A673 (cell line): ENCODE results near the gene DCAF7. TPM values are rescaled to one million over a fixed set of nuclear protein-coding genes. Genes with fewer than 3 reads are reported as not detected.

Experiments
- BruUV-seq: library from RNA; stranded (reverse); fragments of 400-500 nt; replicated peaks from 2 replicates; lab custom pipeline; 2021; lab: Mats Ljungman, UMichigan
- CTCF ChIA-PET: fragments of 300-600 bp; sonication (Branson Sonifier 250); formaldehyde crosslinking; loops from one replicate; lab custom pipeline; 2022; ENCODE audit warnings: antibody characterized with exemption; lab: Charles Lee
- POLR2A ChIA-PET: fragments of 300-600 bp; sonication (Branson Sonifier 250); formaldehyde crosslinking; loops from one replicate; lab custom pipeline; 2022; ENCODE audit warnings: antibody characterized with exemption; ENCODE audit not compliant: low non-redundant PET; lab: Charles Lee
- DNase-seq: peaks from one replicate; pipeline ENCODE4 v3.0.0-alpha.2; 2015; ENCODE audit warnings: low spot score
- H3K27ac ChIP-seq: fragments of 200-600 bp; sonication (generic); 2 replicates; pipeline ENCODE4 v1.5.1; 2016; ENCODE audit warnings: mixed run types, low read depth, mild to moderate bottlenecking, mixed read lengths, antibody characterized with exemption, low read length; ENCODE audit not compliant: poor library complexity, severe bottlenecking
- H3K27me3 ChIP-seq: fragments of 200-600 bp; sonication (generic); replicated peaks from 2 replicates; pipeline ENCODE4 v1.6.1; 2017; ENCODE audit warnings: mixed run types, low read depth, mild to moderate bottlenecking, mixed read lengths, antibody characterized with exemption, low read length; ENCODE audit not compliant: insufficient read depth, poor library complexity
- H3K36me3 ChIP-seq: fragments of 200-600 bp; sonication (generic); 2 replicates; pipeline ENCODE4 v1.6.1; 2016; ENCODE audit warnings: mixed run types, mild to moderate bottlenecking, mixed read lengths, antibody characterized with exemption, low read length; ENCODE audit not compliant: insufficient read depth, poor library complexity, severe bottlenecking
- H3K4me1 ChIP-seq: fragments of 200-600 bp; sonication (generic); 2 replicates; pipeline ENCODE4 v1.6.1; 2017; ENCODE audit warnings: mixed run types, mild to moderate bottlenecking, mixed read lengths, antibody characterized with exemption, low read length; ENCODE audit not compliant: insufficient read depth, poor library complexity, severe bottlenecking
- H3K4me3 ChIP-seq: fragments of 200-600 bp; sonication (generic); 2 replicates; pipeline ENCODE4 v1.5.1; 2016; ENCODE audit warnings: low read depth, mixed run types, mild to moderate bottlenecking, mixed read lengths, low read length; ENCODE audit not compliant: poor library complexity, severe bottlenecking
- H3K9me3 ChIP-seq: fragments of 200-600 bp; sonication (generic); 2 replicates; pipeline ENCODE4 v1.6.1; 2016; ENCODE audit warnings: mixed run types, low read depth, mild to moderate bottlenecking, mixed read lengths, antibody characterized with exemption, low read length; ENCODE audit not compliant: poor library complexity, severe bottlenecking
- EZH2 ChIP-seq: fragments of 200-600 bp; sonication (generic); IDR thresholded peaks from 2 replicates; pipeline ENCODE4 v1.6.1; 2017; ENCODE audit warnings: borderline replicate concordance, low read depth, mild to moderate bottlenecking, mixed read lengths, antibody characterized with exemption, low read length; ENCODE audit not compliant: poor library complexity, severe bottlenecking
- intact Hi-C: fragments of 100-400 bp; cut with micrococcal nuclease; formaldehyde crosslinking; loops from one replicate; pipeline ENCODE4 v1.10.0; 2022; ENCODE audit not compliant: unreplicated experiment
- total RNA-seq: library from RNA; stranded (reverse); gene quantifications from 2 replicates; pipeline ENCODE4 v1.2.3, GENCODE V29; 2021
- TF ChIP-seq, protein P1 (sequence below): fragments of 300-800, 200-600 bp; sonication (generic); conservative IDR thresholded peaks from 2 replicates; pipeline ENCODE4 v1.5.1; 2017; ENCODE audit warnings: low read depth, mild to moderate bottlenecking, antibody characterized with exemption, low read length, moderate library complexity, mixed read lengths

DCAF7 gene
- total RNA-seq, 1 experiment from 2014 or later, result 116 TPM

DNA sequence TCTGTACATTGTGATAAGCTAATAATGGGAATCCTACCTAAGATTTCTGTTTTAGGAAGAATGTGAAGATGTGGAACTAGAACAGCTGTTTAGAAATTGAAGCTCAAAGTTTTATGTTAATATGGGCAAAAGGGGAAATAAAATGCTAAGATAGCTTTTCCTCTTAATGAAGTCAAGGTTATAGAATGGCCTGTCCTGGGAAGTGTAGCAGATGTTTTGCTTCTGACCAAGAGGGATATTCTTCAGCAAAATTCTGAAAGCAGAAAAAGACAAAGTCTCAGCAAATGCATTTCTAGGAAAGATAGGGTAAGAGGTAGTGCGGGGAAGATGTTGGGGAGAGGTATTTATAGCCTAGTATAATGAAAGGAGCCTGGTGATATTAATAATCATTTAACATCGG lies 85.0 kb downstream of the DCAF7 start:
- no peaks in the 10 kb centered on the region for H3K9me3 ChIP-seq
- no peaks in the 10 kb centered on the region for H3K27me3 ChIP-seq
- H3K4me1 ChIP-seq, result peaks cover 27% of the 10 kb centered on the region
- peaks cover 4% of the 10 kb centered on the region for H3K36me3 ChIP-seq
- BruUV-seq, result no TSS peak
- POLR2A ChIA-PET, result no interaction called here
- DNase-seq, result no peak
- H3K4me3 ChIP-seq, result no peak overlapping the region
- H3K27ac ChIP-seq, result no peak overlapping the region
- TF ChIP-seq EZH2, result no peak
- TF ChIP-seq, protein P1, sequence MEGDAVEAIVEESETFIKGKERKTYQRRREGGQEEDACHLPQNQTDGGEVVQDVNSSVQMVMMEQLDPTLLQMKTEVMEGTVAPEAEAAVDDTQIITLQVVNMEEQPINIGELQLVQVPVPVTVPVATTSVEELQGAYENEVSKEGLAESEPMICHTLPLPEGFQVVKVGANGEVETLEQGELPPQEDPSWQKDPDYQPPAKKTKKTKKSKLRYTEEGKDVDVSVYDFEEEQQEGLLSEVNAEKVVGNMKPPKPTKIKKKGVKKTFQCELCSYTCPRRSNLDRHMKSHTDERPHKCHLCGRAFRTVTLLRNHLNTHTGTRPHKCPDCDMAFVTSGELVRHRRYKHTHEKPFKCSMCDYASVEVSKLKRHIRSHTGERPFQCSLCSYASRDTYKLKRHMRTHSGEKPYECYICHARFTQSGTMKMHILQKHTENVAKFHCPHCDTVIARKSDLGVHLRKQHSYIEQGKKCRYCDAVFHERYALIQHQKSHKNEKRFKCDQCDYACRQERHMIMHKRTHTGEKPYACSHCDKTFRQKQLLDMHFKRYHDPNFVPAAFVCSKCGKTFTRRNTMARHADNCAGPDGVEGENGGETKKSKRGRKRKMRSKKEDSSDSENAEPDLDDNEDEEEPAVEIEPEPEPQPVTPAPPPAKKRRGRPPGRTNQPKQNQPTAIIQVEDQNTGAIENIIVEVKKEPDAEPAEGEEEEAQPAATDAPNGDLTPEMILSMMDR, result no peak
- CTCF ChIA-PET, result interaction anchor here (1.2 kb wide), 1 partner anchor 13 kb away, joined by 3 read pairs; the partner anchor contains the start of gene MAP3K3
- intact Hi-C loops, result no loop called here

DNA sequence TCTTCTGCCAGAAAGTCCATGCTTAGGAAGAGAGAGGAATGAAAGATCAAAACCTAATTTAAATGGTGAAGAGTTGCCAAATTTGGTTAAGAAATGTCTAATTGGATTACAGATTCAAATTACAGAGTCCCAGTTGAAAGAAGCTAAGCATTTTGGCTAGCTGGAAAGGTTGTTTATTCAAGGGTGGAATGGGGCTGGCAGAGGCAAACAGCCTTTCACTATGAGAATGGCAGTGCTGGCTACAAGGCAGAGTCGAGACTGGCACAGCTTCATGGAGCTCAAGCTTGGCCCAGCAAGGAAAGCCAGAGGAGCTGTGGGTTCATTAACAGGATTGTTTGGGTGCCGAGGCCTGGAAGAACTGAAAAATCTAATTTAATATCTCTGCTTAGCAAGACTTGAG lies 85.5 kb downstream of the DCAF7 start:
- intact Hi-C loops, result no loop called here
- Histone ChIP-seq H3K27me3 (no peaks in the 10 kb centered on the region), H3K36me3 (peaks cover 4% of the 10 kb centered on the region), H3K4me1 (peaks cover 27% of the 10 kb centered on the region), H3K27ac (no peak overlapping the region), H3K9me3 (no peaks in the 10 kb centered on the region), H3K4me3 (no peak overlapping the region)
- TF ChIP-seq, protein P1, result no peak
- TF ChIP-seq EZH2, result no peak
- ChIA-PET CTCF (interaction anchor here (1.2 kb wide), 1 partner anchor 14 kb away, joined by 3 read pairs; the partner anchor contains the start of gene MAP3K3), POLR2A (no interaction called here)
- peak; percentile 45 for DNase-seq
- no TSS peak for BruUV-seq

DNA sequence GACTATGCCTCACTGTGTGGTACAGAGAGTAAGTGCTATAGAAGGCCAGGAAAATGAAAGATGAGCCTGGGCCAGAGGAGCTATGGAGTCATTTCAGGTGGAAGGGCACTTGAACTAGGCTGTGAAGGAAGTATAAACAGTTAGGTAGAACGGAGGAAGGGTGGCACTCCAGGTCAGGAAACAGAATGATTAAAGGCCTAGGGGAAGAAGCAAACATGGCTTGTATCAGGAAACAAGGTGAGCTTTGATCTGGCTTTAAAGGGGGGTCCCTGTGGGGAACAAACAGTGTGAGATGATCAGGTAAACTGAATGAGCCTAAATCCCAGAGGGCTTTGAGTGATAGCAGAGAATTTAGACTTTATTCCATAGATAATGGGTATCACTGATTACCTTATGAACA lies 88.8 kb downstream of the DCAF7 start:
- ChIA-PET CTCF (no interaction called here), POLR2A (no interaction called here)
- Histone ChIP-seq H3K9me3 (no peaks in the 10 kb centered on the region), H3K4me1 (peaks cover 20% of the 10 kb centered on the region), H3K27me3 (no peaks in the 10 kb centered on the region), H3K4me3 (no peak overlapping the region), H3K27ac (no peak overlapping the region), H3K36me3 (peaks cover 4% of the 10 kb centered on the region)
- intact Hi-C loops, result no loop called here
- no TSS peak for BruUV-seq
- no peak for DNase-seq
- TF ChIP-seq, protein P1, result no peak
- TF ChIP-seq EZH2, result no peak
